ENCODE results near the gene DR1. TPM values are rescaled to one million over a fixed set of nuclear protein-coding genes. Genes with fewer than 3 reads are reported as not detected.
"Not testable (repeated sequence)": the region's sequence is repeated elsewhere in the genome, so short reads cannot be mapped to it uniquely, and the experiment has no call there.

DR1 gene
- total and polyA plus RNA-seq, 2 of the 8 experiments (the other 6 are each of a cell fraction or from before 2014, with no cell fraction given), result 13.1 to 62.3 TPM

DNA sequence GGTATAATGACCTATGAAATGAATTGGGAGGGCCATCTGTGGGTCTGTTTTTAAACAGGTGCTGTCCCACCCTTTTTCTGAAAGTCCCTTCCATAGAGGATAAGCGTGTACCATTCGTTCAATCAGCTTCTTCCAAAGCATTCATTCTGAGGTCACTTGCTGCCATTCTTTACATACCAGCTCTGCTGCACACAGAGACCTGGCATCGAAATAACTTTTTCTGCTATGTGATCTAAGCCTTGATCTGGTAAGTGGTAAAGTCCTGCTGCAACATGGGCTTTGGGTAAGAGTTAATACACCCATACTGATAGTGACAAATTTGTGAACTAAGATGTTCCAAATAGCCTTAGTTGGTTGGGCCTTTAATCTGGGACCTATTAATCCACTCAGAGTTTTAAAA lies 38.9 kb downstream of the DR1 start (continued):
- TF ChIP-seq HDAC6 (IDR thresholded peaks at IDR 0.05; ENCODE audit: low read depth, low read length) (no peak), CEBPB (IDR thresholded peaks at IDR 0.05; ENCODE audit: low read depth, low read length) (no peak)

DNA sequence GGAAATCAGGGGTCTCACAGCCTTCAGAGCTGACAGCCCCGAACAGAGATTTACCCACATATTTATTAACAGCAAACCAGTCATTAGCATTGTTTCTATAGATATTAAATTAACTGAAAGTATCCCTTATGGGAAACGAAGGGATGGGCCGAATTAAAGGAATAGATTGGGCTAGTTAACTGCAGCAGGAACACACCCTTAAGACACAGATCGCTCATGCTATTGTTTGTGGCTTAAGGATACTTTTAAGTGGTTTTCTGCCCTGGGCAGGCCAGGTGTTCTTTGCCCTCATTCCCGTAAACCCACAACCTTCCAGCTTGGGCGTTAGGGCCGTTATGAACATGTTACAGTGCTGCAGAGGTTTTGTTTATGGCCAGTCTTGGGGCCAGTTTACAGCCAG lies 40.6 kb downstream of the DR1 start:
- H2AFZ ChIP-seq (ENCODE audit: low read length); H4K8ac ChIP-seq (ENCODE audit: extremely low read depth, insufficient read depth, low read length); H2BK20ac ChIP-seq (ENCODE audit: low read length); H3K4ac ChIP-seq (replicated peaks; ENCODE audit: insufficient read length, low read depth, low read length); FAIRE-seq; H4K5ac ChIP-seq (ENCODE audit: insufficient read length, low read depth, low read length); H3K56ac ChIP-seq (replicated peaks; ENCODE audit: insufficient read length, low read depth, low read length); H3K14ac ChIP-seq (ENCODE audit: insufficient read length); H3K4me2 ChIP-seq (ENCODE audit: insufficient read depth in 1 of 2, low read depth in 2 of 2, low read length in 2 of 2); H3K4me1 ChIP-seq (replicated peaks in 1 of 4; ENCODE audit: control insufficient read depth in 3 of 4, insufficient read depth in 4 of 4, low read length in 3 of 4); H4K20me1 ChIP-seq (replicated peaks in 1 of 2; ENCODE audit: control insufficient read depth in 1 of 2, insufficient read depth in 2 of 2, low read length in 2 of 2); H2BK15ac ChIP-seq (ENCODE audit: low read length); H3K79me1 ChIP-seq (ENCODE audit: low read depth, low read length); H4K91ac ChIP-seq (replicated peaks; ENCODE audit: insufficient read length, low read length); H3K27ac ChIP-seq (ENCODE audit: low read depth, low read length); H3K36me3 ChIP-seq (ENCODE audit: control insufficient read depth in 2 of 4, insufficient read depth in 4 of 4, low read length in 3 of 4); H3K9ac ChIP-seq (replicated peaks in 1 of 4; ENCODE audit: extremely low read depth in 1 of 4, low read depth in 3 of 4, low read length in 3 of 4); H3K27me3 ChIP-seq (replicated peaks in 1 of 4; ENCODE audit: control insufficient read depth in 3 of 4, extremely low read depth in 1 of 4, insufficient read depth in 3 of 4, low read length in 3 of 4); H2BK5ac ChIP-seq (ENCODE audit: low read depth, low read length); H3K23ac ChIP-seq (ENCODE audit: insufficient read length); POLR2A ChIA-PET (ENCODE audit: partially characterized antibody); H2BK120ac ChIP-seq (replicated peaks; ENCODE audit: low read depth, low read length); H3K4me3 ChIP-seq (ENCODE audit: extremely low read depth in 1 of 4, insufficient read depth in 2 of 4, low read depth in 3 of 4, low read length in 4 of 4); H3K79me2 ChIP-seq (ENCODE audit: control insufficient read depth in 1 of 2, insufficient read depth in 2 of 2, low read length in 2 of 2); H3K18ac ChIP-seq (ENCODE audit: extremely low read depth, low read length); H3K23me2 ChIP-seq (ENCODE audit: low read depth, low read length); H2AK5ac ChIP-seq (ENCODE audit: low read depth, low read length); DNase-seq (ENCODE audit: low read depth in 1 of 2, low spot score in 2 of 2); H2BK12ac ChIP-seq (ENCODE audit: low read depth, low read length): not testable (repeated sequence)
- CTCF ChIA-PET (ENCODE audit: partially characterized antibody), result interaction anchor here (0.6 kb wide), 1 partner anchor 100 kb away, joined by 3 read pairs; no protein-coding TSS in a partner anchor
- H3K9me3 ChIP-seq (ENCODE audit: insufficient read depth in 2 of 2, low read depth in 1 of 2, low read length in 1 of 2), result peaks cover 17 to 21% of the 10 kb centered on the region in 2 experiments
- WGBS, 2 experiments (ENCODE audit: extremely low coverage in 1 of 2, insufficient coverage in 1 of 2, insufficient read length in 1 of 2, insufficient replicate concordance in 2 of 2, low coverage in 1 of 2, low lambda C conversion rate in 2 of 2, missing lambda C conversion rate in 1 of 2), result 97% methylated on average over 6 of the region's 7 CpGs; no CpG with 5 or more reads in 1 of the 2 experiments
